Ovary (tissue), 9 donors: ENCODE results near the gene ATP1A4. TPM values are rescaled to one million over a fixed set of nuclear protein-coding genes. Genes with fewer than 3 reads are reported as not detected.

Source experiments
- DNase-seq, 5 donors: peaks; one replicate each; pipeline ENCODE4 v3.0.0-alpha.2; 2019 to 2020
- H3K27ac ChIP-seq, 2 donors: fragments of 200-600 bp; one replicate each; pipeline versions ENCODE4 v1.5.1 to v1.8.0; 2019 to 2022
- H3K27me3 ChIP-seq: fragments of 200-600 bp; one replicate; pipeline ENCODE4 v1.8.0; 2022
- H3K36me3 ChIP-seq: fragments of 200-600 bp; sonication (generic); one replicate; pipeline ENCODE4 v1.5.1; 2019
- H3K4me1 ChIP-seq: one replicate; pipeline ENCODE4 v1.8.1; 2013; ENCODE audit warnings: mild to moderate bottlenecking, moderate library complexity; ENCODE audit not compliant: insufficient read depth
- H3K4me3 ChIP-seq: fragments of 200-600 bp; sonication (generic); one replicate; pipeline ENCODE4 v1.5.1; 2017
- H3K9me3 ChIP-seq, 2 donors: fragments of 200-600 bp in 1 of 2; sonication (generic) in 1 of 2; one replicate each; pipeline versions ENCODE4 v1.5.1 to v1.8.1; 2013 to 2019; ENCODE audit warnings: mild to moderate bottlenecking in 1 of 2, moderate library complexity in 1 of 2
- EP300 ChIP-seq: sonication (generic); formaldehyde crosslinking; IDR thresholded peaks from one replicate; pipeline ENCODE4 v1.6.1; 2017; ENCODE audit warnings: antibody characterized with exemption
- POLR2A ChIP-seq: fragments of 450-650 bp; IDR thresholded peaks from one replicate; pipeline ENCODE4 v1.6.1; 2017; ENCODE audit warnings: antibody characterized with exemption, mild to moderate bottlenecking, moderate library complexity
- WGBS, 3 donors: extraction: QIAGEN DNeasy Blood & Tissue Kit in 1 of 3; methylation state at CpG; one replicate each; pipeline versions ENCODE4 v1.1.5 to v1.1.7; 2013 to 2017; 5-methylcytosine and 5-hydroxymethylcytosine counted together
- intact Hi-C, 4 donors: fragments of 100-400 bp; cut with DNase I; formaldehyde crosslinking; loops; one replicate each; pipeline versions ENCODE4 v1.11.0 to v1.15.1; 2022 to 2023
- polyA plus RNA-seq, 2 donors: library from polyadenylated mRNA; stranded (reverse); fragments of 200-250 nt in 1 of 2; fragments of 350-450 nt in 1 of 2; fragmentation: Illumina TruSeq in 1 of 2; extraction: RNeasy Lipid Tissue Mini Kit (QIAGEN cat#74804) in 1 of 2; gene quantifications; one replicate each; pipeline ENCODE4 v1.2.3, GENCODE V29; 2013 to 2014
- total RNA-seq, 7 donors: library from RNA; depleted of rRNA in 2 of 7; stranded (reverse); fragments of >200 nt in 2 of 7; fragmentation: NEBNext Ultra II Directional in 3 of 7; extraction: Animal tissue kit (Norgen Biotek cat#: 25700) in 3 of 7; gene quantifications; one replicate each; pipeline versions ENCODE4 v1.1.0 to v1.2.4, GENCODE V29; 2016 to 2023
- TF ChIP-seq, protein P1 (sequence below), 3 donors: fragments of 450-650 bp in 2 of 3; fragments of 200-600 bp in 1 of 3; IDR thresholded peaks; one replicate each; pipeline versions ENCODE4 v1.5.1 to v1.8.0; 2016 to 2022; ENCODE audit warnings: antibody characterized with exemption in 3 of 3, mild to moderate bottlenecking in 1 of 3
- donor health status: DM: no; HTN: no; CAD: no; lungs with moderate emphysema.
- donor health status: DM: no; HTN: no; CAD: no.
- donor health status: Bipolar disorder and iron deficiency.
- donor health status: DM: yes; HTN: yes; CAD: no.
- donor health status: DM: no; HTN: no; CAD: no.
- donor health status: DM: yes; HTN: yes; CAD: no.

The ATP1A4 gene
- total and polyA plus RNA-seq, 9 donors: 0.22 to 0.37 TPM; not detected in 7

DNA sequence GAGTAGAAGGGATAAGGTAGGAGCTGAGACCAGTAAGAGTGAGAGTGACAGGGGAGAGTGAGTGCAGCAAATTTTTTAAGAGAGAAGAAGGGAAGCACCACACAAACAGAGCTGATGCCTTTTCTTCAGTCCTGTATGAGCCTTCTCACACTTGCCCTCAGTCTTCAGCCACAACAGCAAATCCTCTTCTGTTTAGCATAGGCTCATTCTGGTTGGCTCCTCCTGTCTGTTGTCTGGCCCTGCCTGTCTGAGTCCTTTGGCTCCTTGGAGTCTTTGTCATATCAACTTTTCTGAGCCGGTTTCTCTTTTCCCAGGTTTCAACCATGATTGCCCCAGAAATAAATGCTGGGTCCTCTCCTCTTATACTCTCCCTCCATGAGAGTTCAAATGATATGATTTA lies 26.3 kb downstream of the ATP1A4 start:
- TF ChIP-seq EP300 (no peak), POLR2A (no peak)
- TF ChIP-seq, protein P1, sequence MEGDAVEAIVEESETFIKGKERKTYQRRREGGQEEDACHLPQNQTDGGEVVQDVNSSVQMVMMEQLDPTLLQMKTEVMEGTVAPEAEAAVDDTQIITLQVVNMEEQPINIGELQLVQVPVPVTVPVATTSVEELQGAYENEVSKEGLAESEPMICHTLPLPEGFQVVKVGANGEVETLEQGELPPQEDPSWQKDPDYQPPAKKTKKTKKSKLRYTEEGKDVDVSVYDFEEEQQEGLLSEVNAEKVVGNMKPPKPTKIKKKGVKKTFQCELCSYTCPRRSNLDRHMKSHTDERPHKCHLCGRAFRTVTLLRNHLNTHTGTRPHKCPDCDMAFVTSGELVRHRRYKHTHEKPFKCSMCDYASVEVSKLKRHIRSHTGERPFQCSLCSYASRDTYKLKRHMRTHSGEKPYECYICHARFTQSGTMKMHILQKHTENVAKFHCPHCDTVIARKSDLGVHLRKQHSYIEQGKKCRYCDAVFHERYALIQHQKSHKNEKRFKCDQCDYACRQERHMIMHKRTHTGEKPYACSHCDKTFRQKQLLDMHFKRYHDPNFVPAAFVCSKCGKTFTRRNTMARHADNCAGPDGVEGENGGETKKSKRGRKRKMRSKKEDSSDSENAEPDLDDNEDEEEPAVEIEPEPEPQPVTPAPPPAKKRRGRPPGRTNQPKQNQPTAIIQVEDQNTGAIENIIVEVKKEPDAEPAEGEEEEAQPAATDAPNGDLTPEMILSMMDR (IDR thresholded peaks at IDR 0.05): no peak
- DNase-seq: no peak
- Histone ChIP-seq H3K4me3 (no peak overlapping the region), H3K4me1 (no peaks in the 10 kb centered on the region), H3K9me3 (no peaks in the 10 kb centered on the region), H3K36me3 (no peaks in the 10 kb centered on the region), H3K27ac (no peak overlapping the region), H3K27me3 (no peaks in the 10 kb centered on the region)
- WGBS, 3 donors: 74 to 83% (median 80%) methylated on average over 1 of the region's 1 CpG
- intact Hi-C loops: no loop called here

DNA sequence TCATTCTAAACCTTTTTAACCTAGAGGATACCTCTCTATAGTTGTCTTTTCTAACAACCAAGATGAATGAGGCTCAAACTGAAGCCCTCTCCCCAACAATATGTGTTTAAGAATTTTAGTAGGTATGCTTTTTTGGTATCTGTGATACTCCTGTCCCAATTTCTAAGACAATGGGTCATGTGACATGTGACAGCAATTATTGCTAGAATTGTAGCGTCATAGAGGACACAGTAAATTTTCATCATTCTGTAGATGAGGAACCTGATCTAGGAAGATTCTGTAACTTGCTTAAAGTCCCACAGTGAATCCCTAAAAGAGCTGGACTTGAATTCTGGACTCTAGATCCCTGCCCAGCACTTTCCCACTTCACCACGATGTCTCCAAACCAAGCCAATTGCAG lies 27.3 kb downstream of the ATP1A4 start:
- H3K27me3 ChIP-seq: no peaks in the 10 kb centered on the region
- DNase-seq: no peak
- WGBS, 3 donors: 92 to 94% (median 92%) methylated on average over 2 of the region's 2 CpGs

DNA sequence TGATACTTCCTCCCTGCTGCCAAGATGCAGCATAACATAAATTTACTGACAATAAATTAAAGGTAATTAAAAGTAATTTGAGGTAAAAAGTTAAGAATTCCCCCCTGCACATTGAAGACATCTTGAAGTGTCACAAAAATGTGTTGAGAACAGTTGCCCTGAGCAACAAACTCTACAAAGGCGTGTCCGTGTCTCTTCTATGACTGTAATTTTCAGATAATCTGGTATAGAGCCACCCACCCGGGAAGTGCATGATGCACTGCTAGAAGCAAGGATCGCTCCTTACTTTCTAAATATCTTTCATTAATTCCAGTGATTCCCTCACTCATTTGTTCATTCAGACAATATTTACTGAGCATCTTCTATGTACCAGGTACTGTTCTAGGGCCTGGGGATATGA lies 27.9 kb downstream of the ATP1A4 start:
- DNase-seq: no peak
- H3K4me1 ChIP-seq: no peaks in the 10 kb centered on the region
- H3K9me3 ChIP-seq: no peaks in the 10 kb centered on the region
- no peaks in the 10 kb centered on the region for H3K36me3 ChIP-seq
- H3K27me3 ChIP-seq: no peaks in the 10 kb centered on the region
- WGBS, 3 donors: 82 to 88% (median 84%) methylated on average over 4 of the region's 4 CpGs
- intact Hi-C loops: no loop called here
- TF ChIP-seq, protein P1 (IDR thresholded peaks at IDR 0.05): no peak
- no peak for TF ChIP-seq POLR2A
- no peak for TF ChIP-seq EP300
- H3K4me3 ChIP-seq: no peak overlapping the region
- no peak overlapping the region for H3K27ac ChIP-seq

More for the DNA sequence above, 27.3 kb downstream of the ATP1A4 start:
- Histone ChIP-seq H3K4me3 (no peak overlapping the region), H3K4me1 (no peaks in the 10 kb centered on the region), H3K9me3 (no peaks in the 10 kb centered on the region), H3K27ac (no peak overlapping the region), H3K36me3 (no peaks in the 10 kb centered on the region)
- intact Hi-C loops: no loop called here
- no peak for TF ChIP-seq EP300
- TF ChIP-seq POLR2A: no peak
- TF ChIP-seq, protein P1 (IDR thresholded peaks at IDR 0.05): no peak

DNA sequence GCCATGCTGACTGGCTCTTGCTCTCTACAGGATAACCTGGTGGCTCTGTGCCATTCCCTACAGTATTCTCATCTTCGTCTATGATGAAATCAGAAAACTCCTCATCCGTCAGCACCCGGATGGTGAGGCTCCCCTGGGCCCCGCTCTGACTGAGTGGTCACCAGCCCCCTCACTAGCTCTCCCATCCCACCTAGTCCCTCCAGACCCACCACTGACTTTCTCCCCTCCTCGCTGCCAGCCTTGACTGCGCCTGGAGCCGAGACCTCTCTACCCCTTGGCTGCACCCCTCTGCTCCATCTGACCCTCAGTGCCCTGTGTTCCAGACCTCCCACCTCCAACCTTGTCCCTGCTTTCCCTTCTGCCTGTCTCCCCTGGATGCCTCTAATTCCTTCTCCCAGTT lies 34.8 kb downstream of the ATP1A4 start:
- Histone ChIP-seq H3K4me3 (no peak overlapping the region), H3K9me3 (no peaks in the 10 kb centered on the region), H3K4me1 (no peaks in the 10 kb centered on the region), H3K27me3 (no peaks in the 10 kb centered on the region), H3K36me3 (no peaks in the 10 kb centered on the region), H3K27ac (no peak overlapping the region)
- TF ChIP-seq, protein P1 (IDR thresholded peaks at IDR 0.05): no peak
- TF ChIP-seq POLR2A: no peak
- no peak for TF ChIP-seq EP300
- WGBS, 3 donors: 77 to 90% (median 83%) methylated on average over 7 of the region's 7 CpGs
- DNase-seq: no peak
- intact Hi-C loops: loop anchor here in 1 of 4 donors (5.0 kb wide), 1 partner anchor 79 kb away; no protein-coding TSS in a partner anchor
